Kidney capillary endothelial cell (primary cell): ENCODE measurements around the gene HLA-B.

Experiments used
- DNase-seq: peaks from one replicate; pipeline ENCODE4 v3.0.0-alpha.2; 2018; ENCODE audit warnings: low spot score

Gene HLA-B

DNA sequence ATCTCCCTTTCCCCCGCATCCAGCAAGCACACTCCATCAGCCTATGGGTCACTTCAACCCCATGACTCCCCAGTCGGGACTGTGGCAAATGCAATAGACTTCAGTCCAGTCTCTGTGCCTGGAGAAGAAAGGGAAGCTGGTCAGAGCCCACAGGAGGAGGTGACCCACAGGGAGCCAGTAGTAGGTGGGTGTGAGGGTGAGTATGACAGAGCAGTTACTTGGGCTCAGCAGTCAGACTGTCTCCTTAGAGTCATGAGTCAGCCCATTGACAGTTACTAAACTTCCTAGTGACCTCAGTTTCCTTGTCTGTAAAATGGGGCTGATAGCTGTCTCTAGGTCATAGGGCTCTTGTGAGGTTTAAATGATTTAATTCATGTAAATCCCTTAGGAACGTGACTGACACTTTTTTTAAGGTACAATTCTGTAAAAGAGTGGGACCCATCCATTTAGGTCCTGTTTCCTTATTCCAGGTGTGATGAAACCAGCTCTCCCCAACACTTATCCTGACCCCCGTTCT is 51.2 kb downstream of the HLA-B start:
- peak; percentile 13 for DNase-seq

- DNase-seq = peak; percentile 22
Observed at GRCh38 chr6:31304683-31305082, 52.3 kb downstream of the HLA-B start.
